ENCODE data around the gene CSF3. TPM values are rescaled to one million over a fixed set of nuclear protein-coding genes. Genes with fewer than 3 reads are reported as not detected.
A peak's percentile ranks its signal among the peaks of the same experiment; 100 is the strongest.

Gene CSF3
- total RNA-seq, 1 experiment from 2014 or later = not detected

- no peak for TF ChIP-seq MLX (CRISPR knock-in tag; IDR thresholded peaks at IDR 0.05)
- TF ChIP-seq RORB (CRISPR knock-in tag; IDR thresholded peaks at IDR 0.05) = no peak
- TF ChIP-seq MAX (CRISPR knock-in tag; IDR thresholded peaks at IDR 0.05) = peak; percentile 93
- 0 out of 2 replicates have a peak, but pooled peaks have one; percentile 72 for TF ChIP-seq TCF7 (CRISPR knock-in tag; IDR thresholded peaks at IDR 0.05; ENCODE audit: low read depth)
- TF ChIP-seq, protein P1, sequence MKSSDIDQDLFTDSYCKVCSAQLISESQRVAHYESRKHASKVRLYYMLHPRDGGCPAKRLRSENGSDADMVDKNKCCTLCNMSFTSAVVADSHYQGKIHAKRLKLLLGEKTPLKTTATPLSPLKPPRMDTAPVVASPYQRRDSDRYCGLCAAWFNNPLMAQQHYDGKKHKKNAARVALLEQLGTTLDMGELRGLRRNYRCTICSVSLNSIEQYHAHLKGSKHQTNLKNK (CRISPR knock-in tag; IDR thresholded peaks at IDR 0.05) = no peak
- TF ChIP-seq, protein P2, sequence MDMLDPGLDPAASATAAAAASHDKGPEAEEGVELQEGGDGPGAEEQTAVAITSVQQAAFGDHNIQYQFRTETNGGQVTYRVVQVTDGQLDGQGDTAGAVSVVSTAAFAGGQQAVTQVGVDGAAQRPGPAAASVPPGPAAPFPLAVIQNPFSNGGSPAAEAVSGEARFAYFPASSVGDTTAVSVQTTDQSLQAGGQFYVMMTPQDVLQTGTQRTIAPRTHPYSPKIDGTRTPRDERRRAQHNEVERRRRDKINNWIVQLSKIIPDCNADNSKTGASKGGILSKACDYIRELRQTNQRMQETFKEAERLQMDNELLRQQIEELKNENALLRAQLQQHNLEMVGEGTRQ (CRISPR knock-in tag; IDR thresholded peaks at IDR 0.05) = 0 out of 2 replicates have a peak, but pooled peaks have one; percentile 13
- TF ChIP-seq, protein P3, sequence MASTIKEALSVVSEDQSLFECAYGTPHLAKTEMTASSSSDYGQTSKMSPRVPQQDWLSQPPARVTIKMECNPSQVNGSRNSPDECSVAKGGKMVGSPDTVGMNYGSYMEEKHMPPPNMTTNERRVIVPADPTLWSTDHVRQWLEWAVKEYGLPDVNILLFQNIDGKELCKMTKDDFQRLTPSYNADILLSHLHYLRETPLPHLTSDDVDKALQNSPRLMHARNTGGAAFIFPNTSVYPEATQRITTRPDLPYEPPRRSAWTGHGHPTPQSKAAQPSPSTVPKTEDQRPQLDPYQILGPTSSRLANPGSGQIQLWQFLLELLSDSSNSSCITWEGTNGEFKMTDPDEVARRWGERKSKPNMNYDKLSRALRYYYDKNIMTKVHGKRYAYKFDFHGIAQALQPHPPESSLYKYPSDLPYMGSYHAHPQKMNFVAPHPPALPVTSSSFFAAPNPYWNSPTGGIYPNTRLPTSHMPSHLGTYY (CRISPR knock-in tag; IDR thresholded peaks at IDR 0.05) = no peak
- TF ChIP-seq FOXP1 (CRISPR knock-in tag; IDR thresholded peaks at IDR 0.05; ENCODE audit: borderline replicate concordance) = peak; percentile 90
- TF ChIP-seq NFATC4 (CRISPR knock-in tag; IDR thresholded peaks at IDR 0.05) = no peak
- TF ChIP-seq RELA (CRISPR knock-in tag; IDR thresholded peaks at IDR 0.05; ENCODE audit: borderline replicate concordance) = no peak
- no peak; the same call in 1 of the 2 replicates for TF ChIP-seq NR2C2 (CRISPR knock-in tag; IDR thresholded peaks at IDR 0.05)
- no peak for TF ChIP-seq AR (CRISPR knock-in tag; IDR thresholded peaks at IDR 0.05)
- TF ChIP-seq, protein P4, sequence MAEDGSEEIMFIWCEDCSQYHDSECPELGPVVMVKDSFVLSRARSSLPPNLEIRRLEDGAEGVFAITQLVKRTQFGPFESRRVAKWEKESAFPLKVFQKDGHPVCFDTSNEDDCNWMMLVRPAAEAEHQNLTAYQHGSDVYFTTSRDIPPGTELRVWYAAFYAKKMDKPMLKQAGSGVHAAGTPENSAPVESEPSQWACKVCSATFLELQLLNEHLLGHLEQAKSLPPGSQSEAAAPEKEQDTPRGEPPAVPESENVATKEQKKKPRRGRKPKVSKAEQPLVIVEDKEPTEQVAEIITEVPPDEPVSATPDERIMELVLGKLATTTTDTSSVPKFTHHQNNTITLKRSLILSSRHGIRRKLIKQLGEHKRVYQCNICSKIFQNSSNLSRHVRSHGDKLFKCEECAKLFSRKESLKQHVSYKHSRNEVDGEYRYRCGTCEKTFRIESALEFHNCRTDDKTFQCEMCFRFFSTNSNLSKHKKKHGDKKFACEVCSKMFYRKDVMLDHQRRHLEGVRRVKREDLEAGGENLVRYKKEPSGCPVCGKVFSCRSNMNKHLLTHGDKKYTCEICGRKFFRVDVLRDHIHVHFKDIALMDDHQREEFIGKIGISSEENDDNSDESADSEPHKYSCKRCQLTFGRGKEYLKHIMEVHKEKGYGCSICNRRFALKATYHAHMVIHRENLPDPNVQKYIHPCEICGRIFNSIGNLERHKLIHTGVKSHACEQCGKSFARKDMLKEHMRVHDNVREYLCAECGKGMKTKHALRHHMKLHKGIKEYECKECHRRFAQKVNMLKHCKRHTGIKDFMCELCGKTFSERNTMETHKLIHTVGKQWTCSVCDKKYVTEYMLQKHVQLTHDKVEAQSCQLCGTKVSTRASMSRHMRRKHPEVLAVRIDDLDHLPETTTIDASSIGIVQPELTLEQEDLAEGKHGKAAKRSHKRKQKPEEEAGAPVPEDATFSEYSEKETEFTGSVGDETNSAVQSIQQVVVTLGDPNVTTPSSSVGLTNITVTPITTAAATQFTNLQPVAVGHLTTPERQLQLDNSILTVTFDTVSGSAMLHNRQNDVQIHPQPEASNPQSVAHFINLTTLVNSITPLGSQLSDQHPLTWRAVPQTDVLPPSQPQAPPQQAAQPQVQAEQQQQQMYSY (CRISPR knock-in tag; IDR thresholded peaks at IDR 0.05) = peak; percentile 10
These were observed 34.7 kb upstream of the CSF3 start, which contains the start of gene PSMD3 (continued) for GRCh38 chr17:39980351-39981206.

GRCh38 chr17:39981207-39981741 is 34.0 kb upstream of the CSF3 start:
- CTCF ChIA-PET = interaction anchor here (0.7 to 3.3 kb wide), 24 partner anchors 11 to 376 kb away, joined by 3 to 50 read pairs (median 4); no protein-coding TSS in a partner anchor
- H3K27ac Mint-ChIP-seq = peak overlapping the region; percentile 93
- no peaks in the 10 kb centered on the region for H3K27me3 Mint-ChIP-seq (ENCODE audit: low read depth)
- peaks cover 25% of the 10 kb centered on the region for H3K4me1 Mint-ChIP-seq
- H3K9me3 Mint-ChIP-seq = no peaks in the 10 kb centered on the region
- H3K4me3 Mint-ChIP-seq = peak overlapping the region; percentile 89
- DNase-seq (ENCODE audit: low spot score) (no peak), ATAC-seq (no peak)
- POLR2A ChIA-PET = interaction anchor here (1.0 to 1.8 kb wide), 4 partner anchors 22 to 129 kb away, joined by 5 to 9 read pairs (median 6); partner anchors contain the start of genes LRRC3C and ORMDL3
- H3K36me3 Mint-ChIP-seq = peaks cover 28% of the 10 kb centered on the region
- TF ChIP-seq ZNF532 (CRISPR knock-in tag; IDR thresholded peaks at IDR 0.05; ENCODE audit: borderline replicate concordance) (no peak), E2F4 (CRISPR knock-in tag; IDR thresholded peaks at IDR 0.05; ENCODE audit: borderline replicate concordance, low read depth) (0 out of 2 replicates have a peak, but pooled peaks have one; percentile 26), SMAD4 (CRISPR knock-in tag; IDR thresholded peaks at IDR 0.05) (no peak), KAT7 (CRISPR knock-in tag; IDR thresholded peaks at IDR 0.05; ENCODE audit: borderline replicate concordance) (no peak; the same call in 1 of the 2 replicates)
